ENCODE results near the gene CPLX1.

DNA sequence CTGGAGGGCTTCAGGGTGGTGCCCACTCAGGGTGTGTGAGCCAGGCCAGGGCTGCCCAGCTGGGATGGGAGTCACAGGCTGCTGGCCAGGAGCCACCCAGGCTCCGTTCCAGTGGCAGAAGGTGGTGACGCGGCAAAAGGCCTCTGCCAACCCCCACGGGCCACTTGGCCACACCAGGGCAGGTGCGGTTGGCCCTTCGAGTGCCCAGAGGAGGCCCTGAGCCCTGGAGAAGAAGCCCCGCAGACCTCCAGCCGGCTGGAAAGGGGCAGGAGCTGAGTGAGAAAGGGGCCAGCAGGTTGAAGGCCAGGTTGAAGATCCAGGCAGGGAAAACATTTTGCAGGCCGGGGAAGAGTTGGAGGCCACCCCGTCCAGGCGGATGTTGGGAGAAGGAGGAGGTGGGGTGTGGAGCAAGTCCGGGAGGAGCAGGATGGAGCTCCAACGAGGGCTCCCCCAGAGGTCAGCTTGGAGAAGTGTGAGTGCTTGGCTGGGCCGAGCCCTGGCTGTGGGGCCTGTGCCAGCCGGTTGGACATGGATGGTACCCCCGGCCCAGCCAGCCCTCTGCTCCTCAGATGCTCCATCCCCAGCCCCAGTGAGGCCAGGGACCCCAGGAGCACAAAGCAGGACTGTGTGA lies 2.8 kb upstream of the CPLX1 start:
- TF ChIP-seq, protein P1, sequence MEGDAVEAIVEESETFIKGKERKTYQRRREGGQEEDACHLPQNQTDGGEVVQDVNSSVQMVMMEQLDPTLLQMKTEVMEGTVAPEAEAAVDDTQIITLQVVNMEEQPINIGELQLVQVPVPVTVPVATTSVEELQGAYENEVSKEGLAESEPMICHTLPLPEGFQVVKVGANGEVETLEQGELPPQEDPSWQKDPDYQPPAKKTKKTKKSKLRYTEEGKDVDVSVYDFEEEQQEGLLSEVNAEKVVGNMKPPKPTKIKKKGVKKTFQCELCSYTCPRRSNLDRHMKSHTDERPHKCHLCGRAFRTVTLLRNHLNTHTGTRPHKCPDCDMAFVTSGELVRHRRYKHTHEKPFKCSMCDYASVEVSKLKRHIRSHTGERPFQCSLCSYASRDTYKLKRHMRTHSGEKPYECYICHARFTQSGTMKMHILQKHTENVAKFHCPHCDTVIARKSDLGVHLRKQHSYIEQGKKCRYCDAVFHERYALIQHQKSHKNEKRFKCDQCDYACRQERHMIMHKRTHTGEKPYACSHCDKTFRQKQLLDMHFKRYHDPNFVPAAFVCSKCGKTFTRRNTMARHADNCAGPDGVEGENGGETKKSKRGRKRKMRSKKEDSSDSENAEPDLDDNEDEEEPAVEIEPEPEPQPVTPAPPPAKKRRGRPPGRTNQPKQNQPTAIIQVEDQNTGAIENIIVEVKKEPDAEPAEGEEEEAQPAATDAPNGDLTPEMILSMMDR (conservative IDR thresholded peaks at IDR 0.05; ENCODE audit: low read length) = no peak
- TF ChIP-seq EZH2phosphoT487 (IDR thresholded peaks at IDR 0.05; ENCODE audit: borderline replicate concordance, low read depth, low read length) = no peak
